ENCODE measurements around the gene INPP5D. TPM values are rescaled to one million over a fixed set of nuclear protein-coding genes. Genes with fewer than 3 reads are reported as not detected.
"Not testable (repeated sequence)": the region's sequence is repeated elsewhere in the genome, so short reads cannot be mapped to it uniquely, and the experiment has no call there.

INPP5D gene
- total RNA-seq, 2 experiments from 2014 or later: 157 to 163 TPM

GRCh38 chr2:233121856-233122255 lies 61.7 kb downstream of the INPP5D start:
- H3K9me3 Mint-ChIP-seq: no peaks in the 10 kb centered on the region
- no peak overlapping the region for H3K4me3 Mint-ChIP-seq
- H3K27ac Mint-ChIP-seq: no peak overlapping the region
- DNase-seq: no peak
- H3K36me3 Mint-ChIP-seq (ENCODE audit: low read depth): peaks cover 76% of the 10 kb centered on the region
- no peaks in the 10 kb centered on the region for H3K27me3 Mint-ChIP-seq
- ChIA-PET POLR2A (interaction anchor here (0.8 to 1.1 kb wide), 2 partner anchors 8 to 10 kb away, joined by 3 read pairs; no protein-coding TSS in a partner anchor), CTCF (no interaction called here)
- H3K4me1 Mint-ChIP-seq: peaks cover 28% of the 10 kb centered on the region

GRCh38 chr2:233122541-233122940 lies 62.4 kb downstream of the INPP5D start:
- peaks cover 79% of the 10 kb centered on the region for H3K36me3 Mint-ChIP-seq (ENCODE audit: low read depth)
- no peaks in the 10 kb centered on the region for H3K27me3 Mint-ChIP-seq
- no peak for DNase-seq
- H3K4me3 Mint-ChIP-seq: no peak overlapping the region
- POLR2A ChIA-PET: interaction anchor here (1.1 kb wide), 1 partner anchor 9 kb away, joined by 3 read pairs; no protein-coding TSS in a partner anchor
- peak overlapping the region; percentile 26 for H3K27ac Mint-ChIP-seq
- no peaks in the 10 kb centered on the region for H3K9me3 Mint-ChIP-seq
- CTCF ChIA-PET: interaction anchor here (1.0 kb wide), 1 partner anchor 12 kb away, joined by 3 read pairs; no protein-coding TSS in a partner anchor
- peaks cover 23% of the 10 kb centered on the region for H3K4me1 Mint-ChIP-seq

- H3K27ac Mint-ChIP-seq, H3K9me3 Mint-ChIP-seq, DNase-seq, H3K4me3 Mint-ChIP-seq, H3K27me3 Mint-ChIP-seq, POLR2A ChIA-PET, CTCF ChIA-PET: not testable (repeated sequence)
- Mint-ChIP-seq H3K4me1 (peaks cover 17% of the 10 kb centered on the region), H3K36me3 (ENCODE audit: low read depth) (peaks cover 76% of the 10 kb centered on the region)
These were observed 63.4 kb downstream of the INPP5D start for GRCh38 chr2:233123576-233123975.

GRCh38 chr2:233124421-233125080 lies 64.4 kb downstream of the INPP5D start:
- ChIA-PET CTCF (no interaction called here), POLR2A (no interaction called here)
- H3K9me3 Mint-ChIP-seq: no peaks in the 10 kb centered on the region
- no peaks in the 10 kb centered on the region for H3K27me3 Mint-ChIP-seq
- H3K4me1 Mint-ChIP-seq: peaks cover 14% of the 10 kb centered on the region
- no peak for DNase-seq
- H3K36me3 Mint-ChIP-seq (ENCODE audit: low read depth): peaks cover 71% of the 10 kb centered on the region
- H3K27ac Mint-ChIP-seq: no peak overlapping the region
- no peak overlapping the region for H3K4me3 Mint-ChIP-seq

- no peak for DNase-seq
- Mint-ChIP-seq H3K9me3 (no peaks in the 10 kb centered on the region), H3K27me3 (no peaks in the 10 kb centered on the region), H3K4me1 (peaks cover 20% of the 10 kb centered on the region), H3K27ac (no peak overlapping the region), H3K36me3 (ENCODE audit: low read depth) (peaks cover 77% of the 10 kb centered on the region), H3K4me3 (no peak overlapping the region)
- ChIA-PET CTCF (no interaction called here), POLR2A (no interaction called here)
These were observed 65.4 kb downstream of the INPP5D start for GRCh38 chr2:233125455-233126065.

GRCh38 chr2:233129351-233129978 lies 69.3 kb downstream of the INPP5D start:
- peak overlapping the region; percentile 35 for H3K27ac Mint-ChIP-seq
- no peak for DNase-seq
- POLR2A ChIA-PET: interaction anchor here (1.0 to 2.3 kb wide), 3 partner anchors 8 to 21 kb away, joined by 3 to 4 read pairs (median 3); no protein-coding TSS in a partner anchor
- peaks cover 2% of the 10 kb centered on the region for H3K9me3 Mint-ChIP-seq
- CTCF ChIA-PET: interaction anchor here (0.9 to 1.8 kb wide), 5 partner anchors 47 to 121 kb away, joined by 3 to 6 read pairs (median 4); partner anchors contain the start of gene INPP5D
- peaks cover 87% of the 10 kb centered on the region for H3K36me3 Mint-ChIP-seq (ENCODE audit: low read depth)
- H3K27me3 Mint-ChIP-seq: no peaks in the 10 kb centered on the region
- no peak overlapping the region for H3K4me3 Mint-ChIP-seq
- peaks cover 39% of the 10 kb centered on the region for H3K4me1 Mint-ChIP-seq

GRCh38 chr2:233130024-233130423 lies 69.9 kb downstream of the INPP5D start:
- no peaks in the 10 kb centered on the region for H3K27me3 Mint-ChIP-seq
- peaks cover 4% of the 10 kb centered on the region for H3K9me3 Mint-ChIP-seq
- H3K4me1 Mint-ChIP-seq: peaks cover 41% of the 10 kb centered on the region
- H3K4me3 Mint-ChIP-seq: no peak overlapping the region
- peaks cover 88% of the 10 kb centered on the region for H3K36me3 Mint-ChIP-seq (ENCODE audit: low read depth)
- peak overlapping the region; percentile 77 for H3K27ac Mint-ChIP-seq
- DNase-seq: peak; percentile 18
- POLR2A ChIA-PET: interaction anchor here (1.0 to 2.3 kb wide), 5 partner anchors 8 to 121 kb away, joined by 3 to 5 read pairs (median 3); partner anchors contain the start of genes ATG16L1 and INPP5D
- CTCF ChIA-PET: interaction anchor here (0.9 to 1.8 kb wide), 5 partner anchors 48 to 122 kb away, joined by 3 to 6 read pairs (median 4); partner anchors contain the start of genes ATG16L1 and INPP5D

- Mint-ChIP-seq H3K4me1 (peaks cover 41% of the 10 kb centered on the region), H3K27me3 (no peaks in the 10 kb centered on the region), H3K36me3 (ENCODE audit: low read depth) (peaks cover 88% of the 10 kb centered on the region), H3K4me3 (no peak overlapping the region), H3K27ac (peak overlapping the region; percentile 77), H3K9me3 (peaks cover 5% of the 10 kb centered on the region)
- ChIA-PET POLR2A (interaction anchor here (1.0 to 2.3 kb wide), 5 partner anchors 9 to 121 kb away, joined by 3 to 5 read pairs (median 3); partner anchors contain the start of genes ATG16L1 and INPP5D), CTCF (interaction anchor here (1.1 to 1.8 kb wide), 4 partner anchors 48 to 121 kb away, joined by 3 to 6 read pairs (median 4); partner anchors contain the start of gene ATG16L1)
- DNase-seq: no peak
These were observed 70.4 kb downstream of the INPP5D start for GRCh38 chr2:233130481-233131020.

- ChIA-PET POLR2A (interaction anchor here (1.0 to 1.1 kb wide), 3 partner anchors 10 to 132 kb away, joined by 3 read pairs; no protein-coding TSS in a partner anchor), CTCF (no interaction called here)
- no peak overlapping the region for H3K4me3 Mint-ChIP-seq
- no peak overlapping the region for H3K27ac Mint-ChIP-seq
- no peaks in the 10 kb centered on the region for H3K27me3 Mint-ChIP-seq
- no peak for DNase-seq
- H3K36me3 Mint-ChIP-seq (ENCODE audit: low read depth): peaks cover 89% of the 10 kb centered on the region
- peaks cover 9% of the 10 kb centered on the region for H3K9me3 Mint-ChIP-seq
- peaks cover 44% of the 10 kb centered on the region for H3K4me1 Mint-ChIP-seq
These were observed 72.0 kb downstream of the INPP5D start for GRCh38 chr2:233131936-233132720.

GRCh38 chr2:233133239-233133638 lies 73.1 kb downstream of the INPP5D start:
- no peak overlapping the region for H3K4me3 Mint-ChIP-seq
- CTCF ChIA-PET: interaction anchor here (0.5 kb wide), 1 partner anchor 397 kb away, joined by 3 read pairs; no protein-coding TSS in a partner anchor

GRCh38 chr2:233135421-233135820 lies 75.3 kb downstream of the INPP5D start:
- Mint-ChIP-seq H3K27ac (no peak overlapping the region), H3K36me3 (ENCODE audit: low read depth) (peaks cover 80% of the 10 kb centered on the region), H3K27me3 (no peaks in the 10 kb centered on the region), H3K4me1 (peaks cover 32% of the 10 kb centered on the region), H3K4me3 (no peak overlapping the region), H3K9me3 (peaks cover 9% of the 10 kb centered on the region)
- CTCF ChIA-PET: interaction anchor here (0.7 to 1.5 kb wide), 2 partner anchors 82 to 456 kb away, joined by 3 read pairs; no protein-coding TSS in a partner anchor
- DNase-seq: no peak
- POLR2A ChIA-PET: interaction anchor here (1.1 to 1.7 kb wide), 4 partner anchors 16 to 75 kb away, joined by 3 to 6 read pairs (median 4); partner anchors contain the start of gene INPP5D

More at GRCh38 chr2:233133239-233133638, 73.1 kb downstream of the INPP5D start:
- H3K4me1 Mint-ChIP-seq: peaks cover 40% of the 10 kb centered on the region
- no peak overlapping the region for H3K27ac Mint-ChIP-seq
- peaks cover 81% of the 10 kb centered on the region for H3K36me3 Mint-ChIP-seq (ENCODE audit: low read depth)
- POLR2A ChIA-PET: no interaction called here
- peaks cover 9% of the 10 kb centered on the region for H3K9me3 Mint-ChIP-seq
- no peak for DNase-seq
- H3K27me3 Mint-ChIP-seq: no peaks in the 10 kb centered on the region

- CTCF ChIA-PET: no interaction called here
- peaks cover 9% of the 10 kb centered on the region for H3K9me3 Mint-ChIP-seq
- no peaks in the 10 kb centered on the region for H3K27me3 Mint-ChIP-seq
- peaks cover 41% of the 10 kb centered on the region for H3K4me1 Mint-ChIP-seq
- no peak overlapping the region for H3K27ac Mint-ChIP-seq
- POLR2A ChIA-PET: no interaction called here
- no peak overlapping the region for H3K4me3 Mint-ChIP-seq
- peaks cover 82% of the 10 kb centered on the region for H3K36me3 Mint-ChIP-seq (ENCODE audit: low read depth)
- DNase-seq: no peak
These were observed 76.9 kb downstream of the INPP5D start for GRCh38 chr2:233137040-233137439.
